GM23338 (cell line): ENCODE measurements around the gene DNAJB2.

ENCODE experiments used
- EZH2 ChIP-seq: fragments of 200-600 bp; sonication (generic); IDR thresholded peaks from one replicate; pipeline ENCODE4 v1.8.0; 2017; ENCODE audit warnings: antibody characterized with exemption, mild to moderate bottlenecking, low read depth; ENCODE audit not compliant: unreplicated experiment
- EZH2phosphoT487 ChIP-seq: fragments of 200-600 bp; sonication (generic); IDR thresholded peaks from one replicate; pipeline ENCODE4 v1.8.1; 2018; ENCODE audit warnings: antibody characterized with exemption; ENCODE audit not compliant: unreplicated experiment
- JUNB ChIP-seq: IDR thresholded peaks from one replicate; pipeline ENCODE4 v1.6.1; 2016; ENCODE audit warnings: antibody characterized with exemption; ENCODE audit not compliant: unreplicated experiment
- POLR2AphosphoS5 ChIP-seq: IDR thresholded peaks from 2 replicates; pipeline ENCODE4 v1.6.1; 2016; ENCODE audit warnings: antibody characterized with exemption, low read depth
- ZNF114 ChIP-seq: fragments of 250-450 bp; sonication (Bioruptor Pico); IDR thresholded peaks from 2 replicates; pipeline ENCODE4 v1.5.0; 2020; ENCODE audit warnings: mild to moderate bottlenecking, moderate library complexity
- TF ChIP-seq, protein P1 (sequence below), 2 experiments: fragments of 200-600 bp in 1 of 2; sonication (generic) in 1 of 2; conservative IDR thresholded peaks; 2 replicates each; pipeline versions ENCODE4 v1.5.1 to v1.6.1; 2016 to 2017; ENCODE audit warnings: antibody characterized with exemption in 2 of 2, low read depth in 2 of 2, mild to moderate bottlenecking in 2 of 2, moderate library complexity in 1 of 2
- TF ChIP-seq, protein P2 (sequence below): IDR thresholded peaks from one replicate; pipeline ENCODE4 v1.6.1; 2018; ENCODE audit warnings: antibody characterized with exemption; ENCODE audit not compliant: unreplicated experiment
- TF ChIP-seq, protein P3 (sequence below): fragments of 250-450 bp; sonication (Bioruptor Pico); IDR thresholded peaks from 2 replicates; pipeline ENCODE4 v1.5.0; 2020; ENCODE audit warnings: mild to moderate bottlenecking, moderate library complexity
- TF ChIP-seq, protein P4 (sequence below): IDR thresholded peaks from 2 replicates; pipeline ENCODE4 v1.6.1; 2016; ENCODE audit warnings: antibody characterized with exemption

DNA sequence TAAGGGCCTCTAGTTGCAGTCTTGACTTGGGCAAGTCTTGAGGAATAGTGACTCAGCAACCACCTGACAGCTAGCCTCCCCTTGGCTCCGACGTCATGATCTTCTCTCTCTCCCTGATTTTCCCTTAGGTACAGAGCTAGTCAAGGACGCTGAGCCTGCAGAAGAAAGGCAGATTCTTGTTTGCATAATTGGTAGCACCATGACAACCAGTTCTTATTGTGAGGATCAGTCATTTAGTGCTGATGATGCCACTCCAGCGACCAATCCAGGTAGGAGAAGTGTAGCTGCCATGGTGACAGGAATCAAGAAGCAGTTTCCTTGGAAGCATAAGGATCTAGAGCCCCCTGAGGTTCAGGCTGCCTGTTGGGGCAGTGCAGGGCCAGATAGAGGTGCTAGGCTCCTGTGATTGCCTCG is 56.2 kb downstream of the DNAJB2 start:
- TF ChIP-seq, protein P1, sequence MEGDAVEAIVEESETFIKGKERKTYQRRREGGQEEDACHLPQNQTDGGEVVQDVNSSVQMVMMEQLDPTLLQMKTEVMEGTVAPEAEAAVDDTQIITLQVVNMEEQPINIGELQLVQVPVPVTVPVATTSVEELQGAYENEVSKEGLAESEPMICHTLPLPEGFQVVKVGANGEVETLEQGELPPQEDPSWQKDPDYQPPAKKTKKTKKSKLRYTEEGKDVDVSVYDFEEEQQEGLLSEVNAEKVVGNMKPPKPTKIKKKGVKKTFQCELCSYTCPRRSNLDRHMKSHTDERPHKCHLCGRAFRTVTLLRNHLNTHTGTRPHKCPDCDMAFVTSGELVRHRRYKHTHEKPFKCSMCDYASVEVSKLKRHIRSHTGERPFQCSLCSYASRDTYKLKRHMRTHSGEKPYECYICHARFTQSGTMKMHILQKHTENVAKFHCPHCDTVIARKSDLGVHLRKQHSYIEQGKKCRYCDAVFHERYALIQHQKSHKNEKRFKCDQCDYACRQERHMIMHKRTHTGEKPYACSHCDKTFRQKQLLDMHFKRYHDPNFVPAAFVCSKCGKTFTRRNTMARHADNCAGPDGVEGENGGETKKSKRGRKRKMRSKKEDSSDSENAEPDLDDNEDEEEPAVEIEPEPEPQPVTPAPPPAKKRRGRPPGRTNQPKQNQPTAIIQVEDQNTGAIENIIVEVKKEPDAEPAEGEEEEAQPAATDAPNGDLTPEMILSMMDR (conservative IDR thresholded peaks at IDR 0.05; ENCODE audit: low read depth in 2 of 2): no peak; a peak in 1 of 4 replicates
- TF ChIP-seq, protein P2, sequence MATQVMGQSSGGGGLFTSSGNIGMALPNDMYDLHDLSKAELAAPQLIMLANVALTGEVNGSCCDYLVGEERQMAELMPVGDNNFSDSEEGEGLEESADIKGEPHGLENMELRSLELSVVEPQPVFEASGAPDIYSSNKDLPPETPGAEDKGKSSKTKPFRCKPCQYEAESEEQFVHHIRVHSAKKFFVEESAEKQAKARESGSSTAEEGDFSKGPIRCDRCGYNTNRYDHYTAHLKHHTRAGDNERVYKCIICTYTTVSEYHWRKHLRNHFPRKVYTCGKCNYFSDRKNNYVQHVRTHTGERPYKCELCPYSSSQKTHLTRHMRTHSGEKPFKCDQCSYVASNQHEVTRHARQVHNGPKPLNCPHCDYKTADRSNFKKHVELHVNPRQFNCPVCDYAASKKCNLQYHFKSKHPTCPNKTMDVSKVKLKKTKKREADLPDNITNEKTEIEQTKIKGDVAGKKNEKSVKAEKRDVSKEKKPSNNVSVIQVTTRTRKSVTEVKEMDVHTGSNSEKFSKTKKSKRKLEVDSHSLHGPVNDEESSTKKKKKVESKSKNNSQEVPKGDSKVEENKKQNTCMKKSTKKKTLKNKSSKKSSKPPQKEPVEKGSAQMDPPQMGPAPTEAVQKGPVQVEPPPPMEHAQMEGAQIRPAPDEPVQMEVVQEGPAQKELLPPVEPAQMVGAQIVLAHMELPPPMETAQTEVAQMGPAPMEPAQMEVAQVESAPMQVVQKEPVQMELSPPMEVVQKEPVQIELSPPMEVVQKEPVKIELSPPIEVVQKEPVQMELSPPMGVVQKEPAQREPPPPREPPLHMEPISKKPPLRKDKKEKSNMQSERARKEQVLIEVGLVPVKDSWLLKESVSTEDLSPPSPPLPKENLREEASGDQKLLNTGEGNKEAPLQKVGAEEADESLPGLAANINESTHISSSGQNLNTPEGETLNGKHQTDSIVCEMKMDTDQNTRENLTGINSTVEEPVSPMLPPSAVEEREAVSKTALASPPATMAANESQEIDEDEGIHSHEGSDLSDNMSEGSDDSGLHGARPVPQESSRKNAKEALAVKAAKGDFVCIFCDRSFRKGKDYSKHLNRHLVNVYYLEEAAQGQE: no peak
- TF ChIP-seq JUNB: no peak
- TF ChIP-seq POLR2AphosphoS5: no peak
- TF ChIP-seq EZH2: no peak
- TF ChIP-seq, protein P3, sequence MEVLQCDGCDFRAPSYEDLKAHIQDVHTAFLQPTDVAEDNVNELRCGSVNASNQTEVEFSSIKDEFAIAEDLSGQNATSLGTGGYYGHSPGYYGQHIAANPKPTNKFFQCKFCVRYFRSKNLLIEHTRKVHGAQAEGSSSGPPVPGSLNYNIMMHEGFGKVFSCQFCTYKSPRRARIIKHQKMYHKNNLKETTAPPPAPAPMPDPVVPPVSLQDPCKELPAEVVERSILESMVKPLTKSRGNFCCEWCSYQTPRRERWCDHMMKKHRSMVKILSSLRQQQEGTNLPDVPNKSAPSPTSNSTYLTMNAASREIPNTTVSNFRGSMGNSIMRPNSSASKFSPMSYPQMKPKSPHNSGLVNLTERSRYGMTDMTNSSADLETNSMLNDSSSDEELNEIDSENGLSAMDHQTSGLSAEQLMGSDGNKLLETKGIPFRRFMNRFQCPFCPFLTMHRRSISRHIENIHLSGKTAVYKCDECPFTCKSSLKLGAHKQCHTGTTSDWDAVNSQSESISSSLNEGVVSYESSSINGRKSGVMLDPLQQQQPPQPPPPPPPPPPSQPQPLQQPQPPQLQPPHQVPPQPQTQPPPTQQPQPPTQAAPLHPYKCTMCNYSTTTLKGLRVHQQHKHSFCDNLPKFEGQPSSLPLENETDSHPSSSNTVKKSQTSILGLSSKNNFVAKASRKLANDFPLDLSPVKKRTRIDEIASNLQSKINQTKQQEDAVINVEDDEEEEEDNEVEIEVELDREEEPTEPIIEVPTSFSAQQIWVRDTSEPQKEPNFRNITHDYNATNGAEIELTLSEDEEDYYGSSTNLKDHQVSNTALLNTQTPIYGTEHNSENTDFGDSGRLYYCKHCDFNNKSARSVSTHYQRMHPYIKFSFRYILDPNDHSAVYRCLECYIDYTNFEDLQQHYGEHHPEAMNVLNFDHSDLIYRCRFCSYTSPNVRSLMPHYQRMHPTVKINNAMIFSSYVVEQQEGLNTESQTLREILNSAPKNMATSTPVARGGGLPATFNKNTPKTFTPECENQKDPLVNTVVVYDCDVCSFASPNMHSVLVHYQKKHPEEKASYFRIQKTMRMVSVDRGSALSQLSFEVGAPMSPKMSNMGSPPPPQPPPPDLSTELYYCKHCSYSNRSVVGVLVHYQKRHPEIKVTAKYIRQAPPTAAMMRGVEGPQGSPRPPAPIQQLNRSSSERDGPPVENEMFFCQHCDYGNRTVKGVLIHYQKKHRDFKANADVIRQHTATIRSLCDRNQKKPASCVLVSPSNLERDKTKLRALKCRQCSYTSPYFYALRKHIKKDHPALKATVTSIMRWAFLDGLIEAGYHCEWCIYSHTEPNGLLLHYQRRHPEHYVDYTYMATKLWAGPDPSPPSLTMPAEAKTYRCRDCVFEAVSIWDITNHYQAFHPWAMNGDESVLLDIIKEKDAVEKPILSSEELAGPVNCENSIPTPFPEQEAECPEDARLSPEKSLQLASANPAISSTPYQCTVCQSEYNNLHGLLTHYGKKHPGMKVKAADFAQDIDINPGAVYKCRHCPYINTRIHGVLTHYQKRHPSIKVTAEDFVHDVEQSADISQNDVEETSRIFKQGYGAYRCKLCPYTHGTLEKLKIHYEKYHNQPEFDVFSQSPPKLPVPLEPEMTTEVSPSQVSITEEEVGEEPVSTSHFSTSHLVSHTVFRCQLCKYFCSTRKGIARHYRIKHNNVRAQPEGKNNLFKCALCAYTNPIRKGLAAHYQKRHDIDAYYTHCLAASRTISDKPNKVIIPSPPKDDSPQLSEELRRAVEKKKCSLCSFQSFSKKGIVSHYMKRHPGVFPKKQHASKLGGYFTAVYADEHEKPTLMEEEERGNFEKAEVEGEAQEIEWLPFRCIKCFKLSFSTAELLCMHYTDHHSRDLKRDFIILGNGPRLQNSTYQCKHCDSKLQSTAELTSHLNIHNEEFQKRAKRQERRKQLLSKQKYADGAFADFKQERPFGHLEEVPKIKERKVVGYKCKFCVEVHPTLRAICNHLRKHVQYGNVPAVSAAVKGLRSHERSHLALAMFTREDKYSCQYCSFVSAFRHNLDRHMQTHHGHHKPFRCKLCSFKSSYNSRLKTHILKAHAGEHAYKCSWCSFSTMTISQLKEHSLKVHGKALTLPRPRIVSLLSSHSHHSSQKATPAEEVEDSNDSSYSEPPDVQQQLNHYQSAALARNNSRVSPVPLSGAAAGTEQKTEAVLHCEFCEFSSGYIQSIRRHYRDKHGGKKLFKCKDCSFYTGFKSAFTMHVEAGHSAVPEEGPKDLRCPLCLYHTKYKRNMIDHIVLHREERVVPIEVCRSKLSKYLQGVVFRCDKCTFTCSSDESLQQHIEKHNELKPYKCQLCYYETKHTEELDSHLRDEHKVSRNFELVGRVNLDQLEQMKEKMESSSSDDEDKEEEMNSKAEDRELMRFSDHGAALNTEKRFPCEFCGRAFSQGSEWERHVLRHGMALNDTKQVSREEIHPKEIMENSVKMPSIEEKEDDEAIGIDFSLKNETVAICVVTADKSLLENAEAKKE (CRISPR knock-in tag): no peak
- TF ChIP-seq, protein P4, sequence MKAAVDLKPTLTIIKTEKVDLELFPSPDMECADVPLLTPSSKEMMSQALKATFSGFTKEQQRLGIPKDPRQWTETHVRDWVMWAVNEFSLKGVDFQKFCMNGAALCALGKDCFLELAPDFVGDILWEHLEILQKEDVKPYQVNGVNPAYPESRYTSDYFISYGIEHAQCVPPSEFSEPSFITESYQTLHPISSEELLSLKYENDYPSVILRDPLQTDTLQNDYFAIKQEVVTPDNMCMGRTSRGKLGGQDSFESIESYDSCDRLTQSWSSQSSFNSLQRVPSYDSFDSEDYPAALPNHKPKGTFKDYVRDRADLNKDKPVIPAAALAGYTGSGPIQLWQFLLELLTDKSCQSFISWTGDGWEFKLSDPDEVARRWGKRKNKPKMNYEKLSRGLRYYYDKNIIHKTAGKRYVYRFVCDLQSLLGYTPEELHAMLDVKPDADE: no peak
- no peak for TF ChIP-seq EZH2phosphoT487
- no peak for TF ChIP-seq ZNF114 (CRISPR knock-in tag)
